Camera-type eye (tissue), 1 donor: ENCODE results near the gene ADNP2. TPM values are rescaled to one million over a fixed set of nuclear protein-coding genes. Genes with fewer than 3 reads are reported as not detected.

Source experiments
- total RNA-seq: library from RNA; depleted of rRNA; stranded (reverse); fragments of >200 nt; gene quantifications from one replicate; pipeline ENCODE4 v1.2.3, GENCODE V29; 2014

ADNP2 gene
- 22.7 TPM for total RNA-seq

DNA sequence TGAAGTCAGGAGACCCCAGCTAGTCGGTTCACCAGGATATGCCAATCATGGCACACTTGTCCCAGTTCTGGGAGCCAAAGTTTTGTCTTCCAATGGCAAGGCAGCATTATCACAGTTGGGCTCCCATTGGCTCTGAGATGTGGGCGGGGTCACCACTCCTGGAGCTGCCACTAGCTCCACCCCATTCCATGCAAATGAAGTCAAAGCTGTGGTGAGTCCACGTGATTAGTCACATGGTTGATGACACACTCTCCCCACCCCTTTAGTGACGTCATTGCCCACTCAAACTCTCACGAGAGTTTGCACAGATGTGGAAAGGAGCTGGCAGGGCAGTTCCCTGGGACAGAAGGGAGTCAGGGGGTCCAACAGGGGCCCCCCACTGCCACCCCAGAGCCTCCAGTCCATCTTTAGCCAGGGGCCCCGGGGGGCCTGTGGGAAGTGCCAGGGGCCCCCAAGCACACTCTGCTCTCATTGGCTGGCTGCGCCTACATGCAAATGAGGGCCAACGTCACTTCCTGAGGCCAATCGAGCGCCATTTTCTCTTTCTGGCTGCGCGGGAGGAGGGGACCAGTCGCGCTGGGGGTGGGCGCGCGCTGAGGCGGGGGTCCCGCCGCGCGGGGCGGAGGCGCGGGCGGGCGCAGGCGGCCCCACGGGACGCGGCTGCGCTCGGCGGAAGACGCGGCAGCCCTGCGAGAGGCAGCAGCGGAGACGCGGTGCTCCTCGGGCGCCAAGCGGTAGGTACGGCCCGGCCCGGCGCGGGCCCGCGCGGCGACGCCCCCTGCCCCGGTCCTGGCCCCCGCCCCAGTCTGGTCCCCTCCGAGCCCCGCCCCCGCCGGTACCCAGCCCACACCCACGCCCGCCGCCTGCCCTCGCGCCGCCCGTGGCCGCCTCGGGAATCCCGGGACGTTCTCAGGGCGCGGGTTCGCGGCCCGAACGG, at the start of gene ADNP2:
ADNP2 (plus strand) TSS at position 524 of the 937 bp plus-strand sequence. CDS start 8,281 bp downstream, outside the sequence.

Other genes starting within 250 kb of the ADNP2 start
- 35.8 TPM for gene SLC66A2, start 157.6 kb upstream of the ADNP2 start, total RNA-seq
- 6.3 TPM for gene HSBP1L1, start 144.6 kb upstream of the ADNP2 start, total RNA-seq
- gene TXNL4A, start 120.7 kb upstream of the ADNP2 start, total RNA-seq: 26.2 TPM
- gene RBFA, start 74.8 kb upstream of the ADNP2 start, total RNA-seq: 40.2 TPM
- gene PARD6G, start 138.3 kb downstream of the ADNP2 start, total RNA-seq: 12.5 TPM